Hepatocyte (in vitro differentiated cells): Measurements from ENCODE around the gene JAG1. TPM values are rescaled to one million over a fixed set of nuclear protein-coding genes. Genes with fewer than 3 reads are reported as not detected.

Experiments
- DNase-seq: peaks from one replicate; pipeline ENCODE4 v3.0.0-alpha.2; 2016; ENCODE audit warnings: low spot score
- H2AFZ ChIP-seq: fragments of 200-600 bp; sonication (generic); 2 replicates; pipeline ENCODE4 v1.6.0; 2016; ENCODE audit warnings: antibody characterized with exemption, mild to moderate bottlenecking
- H3K27ac ChIP-seq: fragments of 200-600 bp; sonication (generic); 2 replicates; pipeline ENCODE4 v1.5.1; 2016; ENCODE audit warnings: mild to moderate bottlenecking
- H3K27me3 ChIP-seq: fragments of 200-600 bp; sonication (generic); 2 replicates; pipeline ENCODE4 v1.6.1; 2016
- H3K36me3 ChIP-seq: fragments of 200-600 bp; sonication (generic); replicated peaks from 2 replicates; pipeline ENCODE4 v1.5.1; 2016; ENCODE audit warnings: low read depth; ENCODE audit not compliant: insufficient read depth
- H3K4me1 ChIP-seq: fragments of 200-600 bp; sonication (generic); 2 replicates; pipeline ENCODE4 v1.5.1; 2016; ENCODE audit warnings: mild to moderate bottlenecking, moderate library complexity; ENCODE audit not compliant: insufficient read depth
- H3K4me2 ChIP-seq: fragments of 200-600 bp; sonication (generic); 2 replicates; pipeline ENCODE4 v1.6.0; 2016
- H3K4me3 ChIP-seq: fragments of 200-600 bp; sonication (generic); 2 replicates; pipeline ENCODE4 v1.5.1; 2016; ENCODE audit warnings: mild to moderate bottlenecking
- H3K79me2 ChIP-seq: fragments of 200-600 bp; sonication (generic); 2 replicates; pipeline ENCODE4 v1.6.0; 2017; ENCODE audit warnings: mild to moderate bottlenecking
- H3K9me2 ChIP-seq: fragments of 200-600 bp; sonication (generic); replicated peaks from 2 replicates; pipeline ENCODE4 v1.6.0; 2017; ENCODE audit warnings: mild to moderate bottlenecking; ENCODE audit not compliant: insufficient read depth
- H3K9me3 ChIP-seq: fragments of 200-600 bp; sonication (generic); 2 replicates; pipeline ENCODE4 v1.5.1; 2016; ENCODE audit warnings: low read depth, mild to moderate bottlenecking
- H4K20me1 ChIP-seq: fragments of 200-600 bp; sonication (generic); 2 replicates; pipeline ENCODE4 v1.6.0; 2016; ENCODE audit warnings: mild to moderate bottlenecking; ENCODE audit not compliant: insufficient read depth, poor library complexity, severe bottlenecking
- EZH2 ChIP-seq: fragments of 200-600 bp; sonication (generic); IDR thresholded peaks from 2 replicates; pipeline ENCODE4 v1.6.1; 2016; ENCODE audit warnings: antibody characterized with exemption, mild to moderate bottlenecking, borderline replicate concordance
- EZH2phosphoT487 ChIP-seq: fragments of 200-600 bp; sonication (generic); IDR thresholded peaks from one replicate; pipeline ENCODE4 v1.6.1; 2018; ENCODE audit warnings: antibody characterized with exemption, mild to moderate bottlenecking, low read depth, moderate library complexity; ENCODE audit not compliant: unreplicated experiment, severe bottlenecking
- WGBS: methylation state at CpG from one replicate; pipeline ENCODE4 v1.1.6; 2016; ENCODE audit warnings: low lambda C conversion rate; ENCODE audit errors: missing lambda C conversion rate; 5-methylcytosine and 5-hydroxymethylcytosine counted together
- polyA plus RNA-seq: library from polyadenylated mRNA; unstranded; fragments of >200 nt; fragmentation: Nextera tagmentation; extraction: Ambion mirVana; gene quantifications from 2 replicates; pipeline ENCODE4 v1.2.1, GENCODE V29; 2016
- total RNA-seq: library from RNA; depleted of rRNA; stranded (reverse); fragments of >200 nt; gene quantifications from 2 replicates; pipeline ENCODE4 v1.2.3, GENCODE V29; 2014
- TF ChIP-seq, protein P1 (sequence below): fragments of 200-600 bp; sonication (generic); IDR thresholded peaks from 2 replicates; pipeline ENCODE4 v1.5.1; 2016; ENCODE audit warnings: antibody characterized with exemption, mild to moderate bottlenecking; ENCODE audit not compliant: poor library complexity

JAG1 gene
- total and polyA plus RNA-seq, 2 experiments from 2014 or later = 21.0 to 51.5 TPM

DNA sequence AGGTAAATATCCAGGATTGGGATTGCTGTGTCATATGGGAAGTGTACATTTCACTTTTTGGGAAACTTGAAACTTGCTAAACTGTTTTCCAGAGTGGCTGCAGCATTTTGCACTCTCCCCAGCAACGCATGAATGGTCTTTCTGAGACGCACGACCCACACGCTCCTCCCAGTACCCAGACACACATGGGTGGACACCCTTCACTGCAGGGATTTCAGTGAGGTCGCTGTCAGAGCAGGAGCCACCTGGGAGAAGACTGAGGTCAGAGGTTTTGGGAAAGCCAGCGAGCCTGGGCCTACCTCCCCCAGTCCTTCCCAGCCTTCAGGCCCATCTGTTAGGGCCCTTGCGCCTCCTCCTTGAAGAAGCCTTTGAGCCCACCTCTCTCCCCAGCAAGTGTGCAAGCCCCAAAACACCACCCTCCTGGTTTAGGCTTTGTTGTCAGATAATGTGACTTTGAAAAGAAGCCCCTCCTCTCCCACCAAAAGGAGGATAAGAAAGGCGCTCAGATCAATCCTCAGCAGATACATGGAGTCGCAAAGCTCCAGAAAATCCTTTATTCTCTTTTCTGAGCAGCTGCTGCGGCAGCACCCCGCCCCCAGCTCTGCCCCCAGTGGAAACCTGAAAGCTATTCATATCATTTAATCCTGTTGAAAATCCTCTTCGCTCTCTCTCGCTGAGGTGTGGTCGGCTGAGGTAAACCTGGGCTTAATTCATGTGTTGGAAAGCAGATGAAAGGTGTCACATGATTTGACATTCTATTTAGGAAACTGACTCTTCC, 12.7 kb upstream of the JAG1 start:
- no peak overlapping the region for H3K4me3 ChIP-seq
- no peak for DNase-seq
- H3K9me3 ChIP-seq = no peaks in the 10 kb centered on the region
- H3K9me2 ChIP-seq = no peaks in the 10 kb centered on the region
- H3K79me2 ChIP-seq = no peaks in the 10 kb centered on the region
- no peak overlapping the region for H2AFZ ChIP-seq
- H3K27ac ChIP-seq = no peak overlapping the region
- no peaks in the 10 kb centered on the region for H3K4me1 ChIP-seq
- H3K4me2 ChIP-seq = no peak overlapping the region
- TF ChIP-seq EZH2 (no peak), EZH2phosphoT487 (no peak)
- TF ChIP-seq, protein P1, sequence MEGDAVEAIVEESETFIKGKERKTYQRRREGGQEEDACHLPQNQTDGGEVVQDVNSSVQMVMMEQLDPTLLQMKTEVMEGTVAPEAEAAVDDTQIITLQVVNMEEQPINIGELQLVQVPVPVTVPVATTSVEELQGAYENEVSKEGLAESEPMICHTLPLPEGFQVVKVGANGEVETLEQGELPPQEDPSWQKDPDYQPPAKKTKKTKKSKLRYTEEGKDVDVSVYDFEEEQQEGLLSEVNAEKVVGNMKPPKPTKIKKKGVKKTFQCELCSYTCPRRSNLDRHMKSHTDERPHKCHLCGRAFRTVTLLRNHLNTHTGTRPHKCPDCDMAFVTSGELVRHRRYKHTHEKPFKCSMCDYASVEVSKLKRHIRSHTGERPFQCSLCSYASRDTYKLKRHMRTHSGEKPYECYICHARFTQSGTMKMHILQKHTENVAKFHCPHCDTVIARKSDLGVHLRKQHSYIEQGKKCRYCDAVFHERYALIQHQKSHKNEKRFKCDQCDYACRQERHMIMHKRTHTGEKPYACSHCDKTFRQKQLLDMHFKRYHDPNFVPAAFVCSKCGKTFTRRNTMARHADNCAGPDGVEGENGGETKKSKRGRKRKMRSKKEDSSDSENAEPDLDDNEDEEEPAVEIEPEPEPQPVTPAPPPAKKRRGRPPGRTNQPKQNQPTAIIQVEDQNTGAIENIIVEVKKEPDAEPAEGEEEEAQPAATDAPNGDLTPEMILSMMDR = no peak
- no peaks in the 10 kb centered on the region for H3K27me3 ChIP-seq
- no peaks in the 10 kb centered on the region for H3K36me3 ChIP-seq
- no peaks in the 10 kb centered on the region for H4K20me1 ChIP-seq
- 78% methylated on average over 14 of the region's 14 CpGs for WGBS

DNA sequence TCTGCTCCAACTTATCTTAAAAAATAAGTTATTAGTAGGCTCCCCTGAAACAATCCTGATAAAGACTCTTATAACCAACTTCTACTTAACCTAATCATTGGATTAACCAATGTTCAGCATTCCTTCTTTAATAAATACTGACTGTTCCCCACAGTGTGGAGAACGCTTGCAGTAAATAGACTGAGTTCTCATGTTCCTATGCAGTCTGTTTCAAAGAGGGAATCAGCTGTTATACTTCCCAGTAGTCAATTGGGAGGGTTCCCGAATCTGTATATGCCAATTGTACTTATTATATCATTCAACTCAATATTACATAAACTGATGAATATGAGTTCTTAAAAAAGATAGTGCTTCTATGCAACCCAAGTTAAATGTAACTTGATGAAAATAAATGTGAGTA, 9.7 kb upstream of the JAG1 start:
- DNase-seq = no peak
- Histone ChIP-seq H3K27ac (no peak overlapping the region), H3K4me3 (no peak overlapping the region), H3K4me2 (no peak overlapping the region), H3K9me2 (no peaks in the 10 kb centered on the region), H3K9me3 (no peaks in the 10 kb centered on the region), H4K20me1 (no peaks in the 10 kb centered on the region), H3K27me3 (no peaks in the 10 kb centered on the region), H3K4me1 (no peaks in the 10 kb centered on the region), H3K36me3 (no peaks in the 10 kb centered on the region), H3K79me2 (no peaks in the 10 kb centered on the region), H2AFZ (no peak overlapping the region)
- TF ChIP-seq EZH2 = no peak
- TF ChIP-seq EZH2phosphoT487 = no peak
- TF ChIP-seq, protein P1 = no peak
- WGBS = 93% methylated on average over 2 of the region's 2 CpGs

DNA sequence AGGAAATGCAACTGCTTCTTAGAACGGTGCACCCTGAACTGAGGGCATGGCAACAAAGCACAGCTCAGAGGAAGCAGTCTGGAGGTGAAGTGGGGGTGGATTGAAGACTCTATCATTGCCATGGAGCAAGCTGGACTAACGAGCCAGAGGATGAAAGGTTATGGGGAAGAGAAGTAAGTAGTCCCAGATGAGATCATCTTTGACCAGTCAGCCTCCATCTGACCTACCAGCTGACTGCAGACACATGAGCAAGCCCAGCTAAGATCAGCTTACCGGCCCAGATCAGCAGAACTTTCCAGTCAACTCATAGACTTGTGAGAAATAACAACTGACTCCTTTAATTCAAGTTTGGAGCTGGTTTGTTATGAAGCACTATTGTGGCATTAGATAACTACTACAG, 9.1 kb upstream of the JAG1 start:
- 81% methylated on average over 3 of the region's 3 CpGs for WGBS
- no peak for TF ChIP-seq EZH2phosphoT487

DNA sequence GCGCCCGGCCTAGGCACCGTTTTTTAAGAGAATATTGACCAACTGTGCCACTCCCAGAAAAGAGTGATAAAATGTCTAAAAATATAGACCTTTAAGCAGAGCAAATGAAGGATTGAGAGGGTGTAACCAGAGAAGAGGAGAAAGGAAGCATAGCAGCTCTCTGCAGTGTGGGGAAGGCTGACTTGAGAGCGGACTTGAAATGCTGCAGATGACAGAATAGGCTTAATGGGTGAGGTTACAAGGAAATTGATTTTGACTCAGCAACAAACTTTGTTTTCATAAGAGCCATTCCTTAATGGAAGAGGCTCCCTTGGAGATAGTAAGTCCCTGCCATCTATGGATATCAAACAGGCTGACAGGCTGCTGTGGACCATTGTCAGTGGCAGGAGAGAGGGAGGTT, 7.7 kb upstream of the JAG1 start:
- no peaks in the 10 kb centered on the region for H3K79me2 ChIP-seq
- no peak overlapping the region for H2AFZ ChIP-seq
- H3K4me1 ChIP-seq = no peaks in the 10 kb centered on the region
- WGBS = 82% methylated on average over 4 of the region's 4 CpGs
- no peak overlapping the region for H3K4me3 ChIP-seq
- TF ChIP-seq, protein P1 = no peak
- TF ChIP-seq EZH2phosphoT487 (no peak), EZH2 (no peak)
- H3K36me3 ChIP-seq = no peaks in the 10 kb centered on the region
- no peaks in the 10 kb centered on the region for H3K9me2 ChIP-seq
- no peaks in the 10 kb centered on the region for H4K20me1 ChIP-seq
- no peaks in the 10 kb centered on the region for H3K9me3 ChIP-seq
- H3K27ac ChIP-seq = no peak overlapping the region
- no peak for DNase-seq
- no peak overlapping the region for H3K4me2 ChIP-seq
- H3K27me3 ChIP-seq = no peaks in the 10 kb centered on the region

More for the DNA sequence above, 9.1 kb upstream of the JAG1 start:
- H3K4me1 ChIP-seq = no peaks in the 10 kb centered on the region
- H4K20me1 ChIP-seq = no peaks in the 10 kb centered on the region
- no peak for DNase-seq
- no peaks in the 10 kb centered on the region for H3K9me3 ChIP-seq
- no peaks in the 10 kb centered on the region for H3K27me3 ChIP-seq
- no peak overlapping the region for H3K4me3 ChIP-seq
- H3K36me3 ChIP-seq = no peaks in the 10 kb centered on the region
- H2AFZ ChIP-seq = no peak overlapping the region
- H3K79me2 ChIP-seq = no peaks in the 10 kb centered on the region
- H3K4me2 ChIP-seq = no peak overlapping the region
- H3K27ac ChIP-seq = no peak overlapping the region
- no peaks in the 10 kb centered on the region for H3K9me2 ChIP-seq
